GM23338 (cell line): ENCODE data around the gene KEAP1.

Source experiments
- CREB1 ChIP-seq: fragments of 250-450 bp; sonication (Bioruptor Pico); IDR thresholded peaks from 2 replicates; pipeline ENCODE4 v1.5.0; 2020; ENCODE audit warnings: low read depth, mild to moderate bottlenecking, moderate library complexity
- EZH2 ChIP-seq: fragments of 200-600 bp; sonication (generic); IDR thresholded peaks from one replicate; pipeline ENCODE4 v1.8.0; 2017; ENCODE audit warnings: antibody characterized with exemption, mild to moderate bottlenecking, low read depth; ENCODE audit not compliant: unreplicated experiment
- EZH2phosphoT487 ChIP-seq: fragments of 200-600 bp; sonication (generic); IDR thresholded peaks from one replicate; pipeline ENCODE4 v1.8.1; 2018; ENCODE audit warnings: antibody characterized with exemption; ENCODE audit not compliant: unreplicated experiment
- JUNB ChIP-seq: IDR thresholded peaks from one replicate; pipeline ENCODE4 v1.6.1; 2016; ENCODE audit warnings: antibody characterized with exemption; ENCODE audit not compliant: unreplicated experiment
- POLR2AphosphoS5 ChIP-seq: IDR thresholded peaks from 2 replicates; pipeline ENCODE4 v1.6.1; 2016; ENCODE audit warnings: antibody characterized with exemption, low read depth
- ZNF114 ChIP-seq: fragments of 250-450 bp; sonication (Bioruptor Pico); IDR thresholded peaks from 2 replicates; pipeline ENCODE4 v1.5.0; 2020; ENCODE audit warnings: mild to moderate bottlenecking, moderate library complexity
- TF ChIP-seq, protein P1 (sequence below), 2 experiments: fragments of 200-600 bp in 1 of 2; sonication (generic) in 1 of 2; conservative IDR thresholded peaks; 2 replicates each; pipeline versions ENCODE4 v1.5.1 to v1.6.1; 2016 to 2017; ENCODE audit warnings: antibody characterized with exemption in 2 of 2, low read depth in 2 of 2, mild to moderate bottlenecking in 2 of 2, moderate library complexity in 1 of 2

DNA sequence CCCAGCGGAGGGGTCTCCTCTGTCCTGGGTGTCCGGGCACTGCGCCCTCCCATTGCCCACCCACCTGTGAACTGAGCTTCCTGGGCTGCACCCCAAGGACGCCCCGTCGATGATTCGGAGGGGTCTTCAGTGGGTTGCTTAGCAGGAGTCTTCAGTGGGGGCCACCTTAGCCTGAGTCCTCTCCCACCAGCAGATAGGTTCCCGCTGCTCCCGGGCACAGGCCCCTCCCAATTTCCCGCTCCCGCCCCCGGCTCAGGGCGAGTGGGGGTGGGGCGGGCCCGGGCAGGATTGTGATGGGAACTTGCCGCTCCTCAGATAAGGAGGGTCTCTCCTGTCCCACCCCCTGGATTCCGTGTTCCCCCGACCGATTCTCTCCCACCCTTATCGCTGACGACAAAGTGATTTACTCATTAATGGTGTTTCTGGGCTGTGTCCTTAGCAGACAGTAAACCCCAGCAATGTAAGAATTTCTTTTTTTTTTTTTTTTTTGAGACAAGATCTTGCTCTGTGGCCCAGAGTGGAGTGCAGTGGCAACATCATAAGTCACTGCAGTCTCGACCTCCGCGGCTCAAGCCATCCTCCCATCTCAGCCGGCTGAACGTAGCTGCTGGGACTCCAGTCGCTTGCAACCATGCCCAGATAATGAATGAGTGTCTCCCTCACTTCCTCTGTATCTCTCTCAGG lies 14.7 kb upstream of the KEAP1 start:
- TF ChIP-seq EZH2phosphoT487 = no peak
- TF ChIP-seq, protein P1, sequence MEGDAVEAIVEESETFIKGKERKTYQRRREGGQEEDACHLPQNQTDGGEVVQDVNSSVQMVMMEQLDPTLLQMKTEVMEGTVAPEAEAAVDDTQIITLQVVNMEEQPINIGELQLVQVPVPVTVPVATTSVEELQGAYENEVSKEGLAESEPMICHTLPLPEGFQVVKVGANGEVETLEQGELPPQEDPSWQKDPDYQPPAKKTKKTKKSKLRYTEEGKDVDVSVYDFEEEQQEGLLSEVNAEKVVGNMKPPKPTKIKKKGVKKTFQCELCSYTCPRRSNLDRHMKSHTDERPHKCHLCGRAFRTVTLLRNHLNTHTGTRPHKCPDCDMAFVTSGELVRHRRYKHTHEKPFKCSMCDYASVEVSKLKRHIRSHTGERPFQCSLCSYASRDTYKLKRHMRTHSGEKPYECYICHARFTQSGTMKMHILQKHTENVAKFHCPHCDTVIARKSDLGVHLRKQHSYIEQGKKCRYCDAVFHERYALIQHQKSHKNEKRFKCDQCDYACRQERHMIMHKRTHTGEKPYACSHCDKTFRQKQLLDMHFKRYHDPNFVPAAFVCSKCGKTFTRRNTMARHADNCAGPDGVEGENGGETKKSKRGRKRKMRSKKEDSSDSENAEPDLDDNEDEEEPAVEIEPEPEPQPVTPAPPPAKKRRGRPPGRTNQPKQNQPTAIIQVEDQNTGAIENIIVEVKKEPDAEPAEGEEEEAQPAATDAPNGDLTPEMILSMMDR (conservative IDR thresholded peaks at IDR 0.05; ENCODE audit: low read depth in 2 of 2) = no peak
- peak; percentile 24; the same call in 1 of the 2 replicates for TF ChIP-seq POLR2AphosphoS5
- no peak for TF ChIP-seq CREB1 (CRISPR knock-in tag)
- no peak for TF ChIP-seq ZNF114
- no peak for TF ChIP-seq EZH2
- TF ChIP-seq JUNB = no peak
